ENCODE measurements around the gene HERC4. TPM values are rescaled to one million over a fixed set of nuclear protein-coding genes. Genes with fewer than 3 reads are reported as not detected.

HERC4 gene
- total and polyA plus RNA-seq, 9 of the 15 experiments (the other 6 are each of a cell fraction or from before 2014, with no cell fraction given), result 12.5 to 33.5 (median 22.8) TPM

- TF ChIP-seq REST (IDR thresholded peaks at IDR 0.05; ENCODE audit: borderline replicate concordance) (no peak), REST (CRISPR knock-in tag; IDR thresholded peaks at IDR 0.05; ENCODE audit: low read depth) (no peak), POLR3G (IDR thresholded peaks at IDR 0.05; ENCODE audit: extremely low read depth, insufficient read length, insufficient replicate concordance) (no peak), ATF1 (CRISPR knock-in tag; IDR thresholded peaks at IDR 0.05) (no peak), ATF1 (tag; IDR thresholded peaks at IDR 0.05) (no peak), JUNB (CRISPR knock-in tag; conservative IDR thresholded peaks at IDR 0.05) (no peak)
Measured at GRCh38 chr10:67926951-67927350, 148.1 kb downstream of the HERC4 start (continued).
